Hepatocyte (in vitro differentiated cells): ENCODE data around the gene FABP1. TPM values are rescaled to one million over a fixed set of nuclear protein-coding genes. Genes with fewer than 3 reads are reported as not detected.

ENCODE experiments used
- DNase-seq: peaks from one replicate; pipeline ENCODE4 v3.0.0-alpha.2; 2016; ENCODE audit warnings: low spot score
- H2AFZ ChIP-seq: fragments of 200-600 bp; sonication (generic); 2 replicates; pipeline ENCODE4 v1.6.0; 2016; ENCODE audit warnings: antibody characterized with exemption, mild to moderate bottlenecking
- H3K27ac ChIP-seq: fragments of 200-600 bp; sonication (generic); 2 replicates; pipeline ENCODE4 v1.5.1; 2016; ENCODE audit warnings: mild to moderate bottlenecking
- H3K27me3 ChIP-seq: fragments of 200-600 bp; sonication (generic); 2 replicates; pipeline ENCODE4 v1.6.1; 2016
- H3K36me3 ChIP-seq: fragments of 200-600 bp; sonication (generic); replicated peaks from 2 replicates; pipeline ENCODE4 v1.5.1; 2016; ENCODE audit warnings: low read depth; ENCODE audit not compliant: insufficient read depth
- H3K4me1 ChIP-seq: fragments of 200-600 bp; sonication (generic); 2 replicates; pipeline ENCODE4 v1.5.1; 2016; ENCODE audit warnings: mild to moderate bottlenecking, moderate library complexity; ENCODE audit not compliant: insufficient read depth
- H3K4me2 ChIP-seq: fragments of 200-600 bp; sonication (generic); 2 replicates; pipeline ENCODE4 v1.6.0; 2016
- H3K4me3 ChIP-seq: fragments of 200-600 bp; sonication (generic); 2 replicates; pipeline ENCODE4 v1.5.1; 2016; ENCODE audit warnings: mild to moderate bottlenecking
- H3K79me2 ChIP-seq: fragments of 200-600 bp; sonication (generic); 2 replicates; pipeline ENCODE4 v1.6.0; 2017; ENCODE audit warnings: mild to moderate bottlenecking
- H3K9me2 ChIP-seq: fragments of 200-600 bp; sonication (generic); replicated peaks from 2 replicates; pipeline ENCODE4 v1.6.0; 2017; ENCODE audit warnings: mild to moderate bottlenecking; ENCODE audit not compliant: insufficient read depth
- H3K9me3 ChIP-seq: fragments of 200-600 bp; sonication (generic); 2 replicates; pipeline ENCODE4 v1.5.1; 2016; ENCODE audit warnings: low read depth, mild to moderate bottlenecking
- H4K20me1 ChIP-seq: fragments of 200-600 bp; sonication (generic); 2 replicates; pipeline ENCODE4 v1.6.0; 2016; ENCODE audit warnings: mild to moderate bottlenecking; ENCODE audit not compliant: insufficient read depth, poor library complexity, severe bottlenecking
- CTCF ChIP-seq: fragments of 200-600 bp; sonication (generic); IDR thresholded peaks from 2 replicates; pipeline ENCODE4 v1.5.1; 2016; ENCODE audit warnings: antibody characterized with exemption, mild to moderate bottlenecking; ENCODE audit not compliant: poor library complexity
- EZH2 ChIP-seq: fragments of 200-600 bp; sonication (generic); IDR thresholded peaks from 2 replicates; pipeline ENCODE4 v1.6.1; 2016; ENCODE audit warnings: antibody characterized with exemption, mild to moderate bottlenecking, borderline replicate concordance
- EZH2phosphoT487 ChIP-seq: fragments of 200-600 bp; sonication (generic); IDR thresholded peaks from one replicate; pipeline ENCODE4 v1.6.1; 2018; ENCODE audit warnings: antibody characterized with exemption, mild to moderate bottlenecking, low read depth, moderate library complexity; ENCODE audit not compliant: unreplicated experiment, severe bottlenecking
- WGBS: methylation state at CpG from one replicate; pipeline ENCODE4 v1.1.6; 2016; ENCODE audit warnings: low lambda C conversion rate; ENCODE audit errors: missing lambda C conversion rate; 5-methylcytosine and 5-hydroxymethylcytosine counted together
- polyA plus RNA-seq: library from polyadenylated mRNA; unstranded; fragments of >200 nt; fragmentation: Nextera tagmentation; extraction: Ambion mirVana; gene quantifications from 2 replicates; pipeline ENCODE4 v1.2.1, GENCODE V29; 2016
- total RNA-seq: library from RNA; depleted of rRNA; stranded (reverse); fragments of >200 nt; gene quantifications from 2 replicates; pipeline ENCODE4 v1.2.3, GENCODE V29; 2014

Gene FABP1
- total and polyA plus RNA-seq, 2 experiments from 2014 or later: 165 to 763 TPM

GRCh38 chr2:88127638-88127887, 299 bp downstream of the FABP1 start:
- H3K9me2 ChIP-seq: no peaks in the 10 kb centered on the region
- peaks cover 35% of the 10 kb centered on the region for H3K4me1 ChIP-seq
- H3K27me3 ChIP-seq: no peaks in the 10 kb centered on the region
- H3K4me3 ChIP-seq: no peak overlapping the region
- no peaks in the 10 kb centered on the region for H3K9me3 ChIP-seq
- peaks cover 5% of the 10 kb centered on the region for H4K20me1 ChIP-seq
- H3K36me3 ChIP-seq: no peaks in the 10 kb centered on the region
- WGBS: 58% methylated on average over 1 of the region's 1 CpG
- H3K4me2 ChIP-seq: peak overlapping the region; percentile 71
- H2AFZ ChIP-seq: no peak overlapping the region
- peak overlapping the region; percentile 91 for H3K27ac ChIP-seq
- TF ChIP-seq EZH2: no peak
- no peak for TF ChIP-seq EZH2phosphoT487
- TF ChIP-seq CTCF: no peak
- peaks cover 2% of the 10 kb centered on the region for H3K79me2 ChIP-seq
- no peak for DNase-seq

GRCh38 chr2:88126772-88127637, 857 bp downstream of the FABP1 start:
- H3K27ac ChIP-seq: peak overlapping the region; percentile 91
- no peaks in the 10 kb centered on the region for H3K9me2 ChIP-seq
- H3K4me3 ChIP-seq: peak overlapping the region; percentile 23
- H3K4me1 ChIP-seq: peaks cover 32% of the 10 kb centered on the region
- DNase-seq: no peak
- TF ChIP-seq EZH2phosphoT487: no peak
- TF ChIP-seq CTCF: no peak
- TF ChIP-seq EZH2: no peak
- H2AFZ ChIP-seq: no peak overlapping the region
- H3K9me3 ChIP-seq: no peaks in the 10 kb centered on the region
- 91% methylated on average over 3 of the region's 3 CpGs for WGBS
- no peaks in the 10 kb centered on the region for H3K36me3 ChIP-seq
- no peaks in the 10 kb centered on the region for H3K27me3 ChIP-seq
- peak overlapping the region; percentile 71 for H3K4me2 ChIP-seq
- H3K79me2 ChIP-seq: peaks cover 2% of the 10 kb centered on the region
- peaks cover 5% of the 10 kb centered on the region for H4K20me1 ChIP-seq

DNA sequence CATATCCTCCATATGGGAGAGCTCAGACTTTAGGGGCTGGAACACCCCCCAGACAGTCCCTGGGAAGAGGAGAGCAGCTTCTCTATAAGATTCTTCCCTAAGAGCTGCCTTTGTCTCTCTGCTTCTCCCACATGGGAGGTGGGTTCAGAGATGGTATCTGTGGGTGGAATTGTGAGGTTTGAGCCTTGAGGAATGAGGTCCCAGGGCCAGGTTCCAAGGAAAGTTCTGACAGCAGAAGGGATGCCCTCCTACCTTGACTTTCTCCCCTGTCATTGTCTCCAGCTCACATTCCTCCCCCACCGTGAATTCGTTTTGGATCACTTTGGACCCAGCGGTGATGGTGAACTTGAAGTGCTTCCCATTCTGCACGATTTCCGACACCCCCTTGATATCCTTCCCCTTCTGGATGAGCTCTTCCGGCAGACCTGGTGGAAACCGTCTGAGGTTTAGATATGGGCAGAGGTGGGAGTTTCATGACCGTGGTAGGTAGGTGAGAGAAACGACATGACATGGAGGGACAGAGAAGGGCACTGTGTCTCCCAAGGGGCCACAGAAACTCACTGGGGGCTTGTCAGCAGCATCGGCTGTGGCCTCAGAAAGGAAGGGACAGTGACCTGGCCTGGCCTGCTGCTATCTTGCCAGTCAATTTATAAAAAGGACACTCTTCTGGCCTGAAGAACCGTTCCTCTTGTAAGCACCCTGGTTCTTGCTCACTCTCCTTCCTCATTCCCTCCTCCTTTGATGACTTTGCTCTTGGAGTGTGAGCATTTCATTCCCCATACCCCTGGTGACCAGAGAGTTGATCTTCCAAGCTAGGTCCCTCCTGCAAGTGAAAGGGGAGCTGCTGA, 1.7 kb downstream of the FABP1 start:
- WGBS: 89% methylated on average over 11 of the region's 11 CpGs
- no peak overlapping the region for H2AFZ ChIP-seq

More for the DNA sequence above, 1.7 kb downstream of the FABP1 start:
- H3K27ac ChIP-seq: peak overlapping the region; percentile 91
- H3K27me3 ChIP-seq: no peaks in the 10 kb centered on the region
- H3K9me2 ChIP-seq: no peaks in the 10 kb centered on the region
- peaks cover 2% of the 10 kb centered on the region for H3K79me2 ChIP-seq
- TF ChIP-seq CTCF: no peak
- no peak for TF ChIP-seq EZH2phosphoT487
- TF ChIP-seq EZH2: no peak
- no peak overlapping the region for H3K4me3 ChIP-seq
- no peaks in the 10 kb centered on the region for H3K9me3 ChIP-seq
- H3K4me2 ChIP-seq: peak overlapping the region; percentile 71
- no peaks in the 10 kb centered on the region for H3K36me3 ChIP-seq
- DNase-seq: no peak
- H3K4me1 ChIP-seq: peaks cover 26% of the 10 kb centered on the region
- peaks cover 5% of the 10 kb centered on the region for H4K20me1 ChIP-seq
